ENCODE results near the gene PLCD1. TPM values are rescaled to one million over a fixed set of nuclear protein-coding genes. Genes with fewer than 3 reads are reported as not detected.

PLCD1 gene
- total RNA-seq, 2 donors from 2014 or later: 8.7 to 15.5 TPM

DNA sequence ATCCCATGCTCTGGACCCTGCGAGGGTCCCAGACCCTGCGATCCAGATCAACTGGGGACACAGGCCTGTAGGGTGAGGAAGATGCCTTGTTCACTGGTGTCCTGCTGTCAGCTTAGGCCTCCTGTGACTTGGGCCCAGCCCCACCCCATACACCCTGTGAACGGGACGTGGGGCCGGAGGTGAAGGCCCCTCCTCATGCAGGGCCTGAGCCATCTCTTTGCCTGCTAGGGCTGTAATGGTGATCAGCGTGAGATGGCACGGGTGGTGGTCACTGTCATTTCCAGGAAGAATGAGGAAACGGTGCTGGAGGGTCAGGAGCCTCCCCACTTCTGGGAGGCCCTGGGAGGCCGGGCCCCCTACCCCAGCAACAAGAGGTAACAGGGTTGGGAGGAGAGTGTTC lies 26.5 kb downstream of the PLCD1 start:
- TF ChIP-seq, protein P1, sequence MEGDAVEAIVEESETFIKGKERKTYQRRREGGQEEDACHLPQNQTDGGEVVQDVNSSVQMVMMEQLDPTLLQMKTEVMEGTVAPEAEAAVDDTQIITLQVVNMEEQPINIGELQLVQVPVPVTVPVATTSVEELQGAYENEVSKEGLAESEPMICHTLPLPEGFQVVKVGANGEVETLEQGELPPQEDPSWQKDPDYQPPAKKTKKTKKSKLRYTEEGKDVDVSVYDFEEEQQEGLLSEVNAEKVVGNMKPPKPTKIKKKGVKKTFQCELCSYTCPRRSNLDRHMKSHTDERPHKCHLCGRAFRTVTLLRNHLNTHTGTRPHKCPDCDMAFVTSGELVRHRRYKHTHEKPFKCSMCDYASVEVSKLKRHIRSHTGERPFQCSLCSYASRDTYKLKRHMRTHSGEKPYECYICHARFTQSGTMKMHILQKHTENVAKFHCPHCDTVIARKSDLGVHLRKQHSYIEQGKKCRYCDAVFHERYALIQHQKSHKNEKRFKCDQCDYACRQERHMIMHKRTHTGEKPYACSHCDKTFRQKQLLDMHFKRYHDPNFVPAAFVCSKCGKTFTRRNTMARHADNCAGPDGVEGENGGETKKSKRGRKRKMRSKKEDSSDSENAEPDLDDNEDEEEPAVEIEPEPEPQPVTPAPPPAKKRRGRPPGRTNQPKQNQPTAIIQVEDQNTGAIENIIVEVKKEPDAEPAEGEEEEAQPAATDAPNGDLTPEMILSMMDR (IDR thresholded peaks at IDR 0.05): no peak
- Histone ChIP-seq H3K27ac (peak overlapping the region in 1 of 2 donors; percentile 74), H3K27me3 (no peaks in the 10 kb centered on the region), H3K4me3 (no peak overlapping the region), H3K36me3 (peaks cover 6% of the 10 kb centered on the region), H3K9me3 (no peaks in the 10 kb centered on the region), H3K4me1 (peaks cover 0 to 27% of the 10 kb centered on the region in 2 donors)
- DNase-seq (ENCODE audit: low spot score): no peak

DNA sequence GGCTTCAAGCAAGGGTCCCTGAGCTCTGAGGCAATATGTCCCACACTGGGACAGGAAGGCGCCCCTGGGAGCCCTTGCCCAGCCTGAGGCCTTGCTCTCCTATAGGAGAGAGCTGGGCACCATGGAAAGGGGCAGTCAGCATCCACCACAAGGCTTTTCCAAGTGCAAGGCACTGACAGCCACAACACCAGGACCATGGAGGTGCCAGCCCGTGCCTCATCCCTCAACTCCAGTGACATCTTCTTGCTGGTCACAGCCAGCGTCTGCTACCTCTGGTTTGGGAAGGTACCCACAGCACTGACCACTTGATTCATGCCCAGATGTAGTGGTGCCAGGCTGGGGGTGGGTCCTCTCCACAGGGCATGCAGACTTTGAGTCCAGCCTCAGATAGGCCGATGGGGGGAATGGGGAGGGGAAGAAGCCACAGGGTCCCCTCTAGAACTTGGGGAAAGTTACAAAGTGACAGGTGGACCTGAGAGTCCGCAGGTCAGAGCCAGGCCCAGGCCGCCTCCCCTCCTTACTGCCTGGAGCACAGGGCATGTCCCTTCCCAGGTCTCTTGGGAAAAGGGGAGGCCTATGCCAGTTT lies 27.1 kb downstream of the PLCD1 start:
- H3K4me1 ChIP-seq: peaks cover 0 to 32% of the 10 kb centered on the region in 2 donors
- H3K27ac ChIP-seq: peak overlapping the region in 1 of 2 donors; percentile 74
- no peak overlapping the region for H3K4me3 ChIP-seq
- DNase-seq (ENCODE audit: low spot score): no peak
- TF ChIP-seq, protein P1 (IDR thresholded peaks at IDR 0.05): no peak
- no peaks in the 10 kb centered on the region for H3K9me3 ChIP-seq
- H3K27me3 ChIP-seq: no peaks in the 10 kb centered on the region
- H3K36me3 ChIP-seq: peaks cover under 1% of the 10 kb centered on the region

DNA sequence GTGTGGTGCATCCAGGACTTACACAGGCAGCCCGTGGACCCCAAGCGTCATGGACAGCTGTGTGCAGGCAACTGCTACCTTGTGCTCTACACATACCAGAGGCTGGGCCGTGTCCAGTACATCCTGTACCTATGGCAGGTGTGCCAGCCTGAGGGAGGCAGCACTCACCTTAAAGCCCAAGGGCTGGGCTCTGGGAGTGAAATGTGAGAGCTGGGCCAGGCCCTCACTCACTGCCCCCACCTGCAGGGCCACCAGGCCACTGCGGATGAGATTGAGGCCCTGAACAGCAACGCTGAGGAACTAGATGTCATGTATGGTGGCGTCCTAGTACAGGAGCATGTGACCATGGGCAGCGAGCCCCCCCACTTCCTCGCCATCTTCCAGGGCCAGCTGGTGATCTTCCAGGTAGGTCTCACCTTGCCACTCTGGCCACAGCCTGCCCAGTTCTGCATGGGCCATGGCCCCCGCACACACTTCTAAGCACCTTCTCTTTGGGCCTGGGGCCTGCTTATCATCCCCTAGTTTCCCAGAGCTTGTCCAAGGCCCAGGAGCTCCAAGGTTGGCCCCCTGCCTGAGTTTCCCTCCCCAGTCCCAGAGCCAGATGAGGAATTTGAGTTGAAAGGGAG lies 27.9 kb downstream of the PLCD1 start:
- TF ChIP-seq, protein P1 (IDR thresholded peaks at IDR 0.05): no peak
- no peak overlapping the region for H3K4me3 ChIP-seq
- no peaks in the 10 kb centered on the region for H3K36me3 ChIP-seq
- DNase-seq (ENCODE audit: low spot score): no peak
- no peaks in the 10 kb centered on the region for H3K27me3 ChIP-seq
- no peaks in the 10 kb centered on the region for H3K9me3 ChIP-seq
- no peak overlapping the region for H3K27ac ChIP-seq
- H3K4me1 ChIP-seq: peaks cover 0 to 32% of the 10 kb centered on the region in 2 donors

DNA sequence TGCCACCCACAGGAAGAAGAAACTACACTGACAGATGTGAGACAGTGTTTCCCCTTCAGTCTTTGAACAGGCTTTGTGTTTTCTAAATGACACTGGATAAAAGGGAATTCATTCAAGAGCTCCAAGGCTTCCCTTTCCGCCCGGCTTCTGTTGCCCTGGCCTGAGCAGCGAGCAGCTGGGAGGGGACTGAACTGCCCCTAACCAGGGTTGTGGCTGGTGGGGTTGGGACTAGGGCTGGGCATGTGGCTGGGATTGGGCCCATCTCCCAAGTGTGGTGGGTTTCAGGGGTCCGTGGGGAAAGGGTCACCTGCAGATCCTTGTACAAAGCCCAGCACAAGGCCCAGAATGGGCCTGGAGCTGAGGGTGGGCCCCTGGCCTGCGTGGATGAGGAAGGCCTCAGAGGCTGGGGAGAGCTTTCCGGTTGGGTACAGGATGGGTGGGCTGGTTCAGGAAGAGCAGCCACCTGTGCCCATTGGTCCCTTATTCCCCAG lies 28.4 kb downstream of the PLCD1 start:
- no peak for DNase-seq (ENCODE audit: low spot score)

DNA sequence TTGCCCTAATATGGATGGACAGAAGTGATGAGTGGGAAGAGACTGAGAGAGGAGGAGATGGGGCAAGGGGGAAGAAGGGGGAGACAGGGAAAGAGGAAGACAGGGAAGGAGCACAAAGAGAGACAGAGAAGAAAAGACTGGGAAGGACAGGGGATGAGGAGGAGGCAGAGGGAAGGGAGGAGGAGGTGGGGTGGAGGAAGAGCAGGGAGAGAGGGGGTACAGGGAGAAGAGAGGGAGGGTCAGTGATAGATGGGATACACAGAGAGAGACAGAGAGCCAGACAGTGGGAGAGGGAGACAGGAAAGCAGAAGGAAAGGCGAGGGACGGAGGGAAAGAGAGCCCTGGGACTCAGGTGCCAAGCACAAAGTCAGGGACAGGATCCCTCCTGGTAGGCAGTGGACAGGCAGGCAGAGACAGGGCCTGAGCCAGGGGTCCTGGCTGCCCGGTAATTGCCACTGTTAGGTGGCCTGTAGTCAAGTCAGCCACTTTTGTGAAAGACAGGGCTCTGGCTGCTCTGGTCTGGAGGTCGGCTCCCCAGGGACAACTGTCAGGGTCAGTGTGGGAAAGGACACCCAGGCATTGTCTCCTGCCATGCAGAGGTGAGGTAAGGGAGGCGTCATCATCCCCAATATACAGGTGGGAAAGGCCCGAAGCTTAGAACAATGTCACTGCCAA lies 29.1 kb downstream of the PLCD1 start:
- Histone ChIP-seq H3K27ac (no peak overlapping the region), H3K4me3 (no peak overlapping the region), H3K36me3 (no peaks in the 10 kb centered on the region), H3K27me3 (no peaks in the 10 kb centered on the region), H3K4me1 (peaks cover 0 to 32% of the 10 kb centered on the region in 2 donors), H3K9me3 (no peaks in the 10 kb centered on the region)
- DNase-seq (ENCODE audit: low spot score): no peak
- TF ChIP-seq, protein P1 (IDR thresholded peaks at IDR 0.05): no peak

More for the DNA sequence above, 28.4 kb downstream of the PLCD1 start:
- Histone ChIP-seq H3K27me3 (no peaks in the 10 kb centered on the region), H3K4me1 (peaks cover 0 to 32% of the 10 kb centered on the region in 2 donors), H3K9me3 (no peaks in the 10 kb centered on the region), H3K36me3 (no peaks in the 10 kb centered on the region), H3K4me3 (no peak overlapping the region), H3K27ac (no peak overlapping the region)
- TF ChIP-seq, protein P1 (IDR thresholded peaks at IDR 0.05): no peak
